Astrocyte (in vitro differentiated cells and primary cell): ENCODE data around the gene AMACR. TPM values are rescaled to one million over a fixed set of nuclear protein-coding genes. Genes with fewer than 3 reads are reported as not detected.

Experiments used
- DNase-seq: peaks from one replicate; pipeline ENCODE4 v3.0.0-alpha.2; 2010; ENCODE audit warnings: low read depth
- FAIRE-seq: peaks from 2 replicates; lab custom pipeline; 2011; peaks lifted over from hg19 to GRCh38; lab: Jason Lieb, UNC
- H2AFZ ChIP-seq: 2 replicates; pipeline ENCODE4 v1.6.0; 2012; ENCODE audit warnings: low read depth, low read length, inconsistent platforms
- H3K27ac ChIP-seq: 2 replicates; pipeline ENCODE4 v1.5.1; 2011; ENCODE audit warnings: low read depth, low read length, inconsistent platforms
- H3K27me3 ChIP-seq: 2 replicates; pipeline ENCODE4 v1.6.0; 2011; ENCODE audit warnings: low read length, inconsistent platforms; ENCODE audit not compliant: insufficient read depth
- H3K36me3 ChIP-seq: 2 replicates; pipeline ENCODE4 v1.5.1; 2011; ENCODE audit warnings: low read length, inconsistent platforms; ENCODE audit not compliant: insufficient read depth
- H3K4me1 ChIP-seq: 2 replicates; pipeline ENCODE4 v1.5.1; 2011; ENCODE audit warnings: low read length, inconsistent platforms; ENCODE audit not compliant: insufficient read depth
- H3K4me2 ChIP-seq: 2 replicates; pipeline ENCODE4 v1.6.0; 2012; ENCODE audit warnings: low read length, inconsistent platforms
- H3K4me3 ChIP-seq: 2 replicates; pipeline ENCODE4 v1.5.1; 2011; ENCODE audit warnings: low read depth, mild to moderate bottlenecking, low read length, inconsistent platforms; ENCODE audit not compliant: insufficient read depth
- H3K79me2 ChIP-seq: 2 replicates; pipeline ENCODE4 v1.6.0; 2012; ENCODE audit warnings: mild to moderate bottlenecking, low read length, inconsistent platforms; ENCODE audit not compliant: insufficient read depth
- H3K9ac ChIP-seq: 2 replicates; pipeline ENCODE4 v1.6.0; 2012; ENCODE audit warnings: mild to moderate bottlenecking, low read length, inconsistent platforms
- H3K9me3 ChIP-seq: 2 replicates; pipeline ENCODE4 v1.5.1; 2012; ENCODE audit warnings: low read depth, mild to moderate bottlenecking, low read length, inconsistent platforms; ENCODE audit not compliant: insufficient read depth
- H4K20me1 ChIP-seq: 2 replicates; pipeline ENCODE4 v1.6.0; 2012; ENCODE audit warnings: low read length, inconsistent platforms; ENCODE audit not compliant: insufficient read depth
- H3K27ac Mint-ChIP-seq: one replicate; pipeline ENCODE4 v1.8.0; 2021; ENCODE audit warnings: mild to moderate bottlenecking, mixed read lengths; ENCODE audit not compliant: unreplicated experiment
- H3K27me3 Mint-ChIP-seq: one replicate; pipeline ENCODE4 v1.8.0; 2021; ENCODE audit warnings: low read depth, mixed read lengths; ENCODE audit not compliant: unreplicated experiment
- H3K36me3 Mint-ChIP-seq: one replicate; pipeline ENCODE4 v1.8.0; 2021; ENCODE audit warnings: low read depth, mixed read lengths; ENCODE audit not compliant: unreplicated experiment
- H3K4me1 Mint-ChIP-seq: one replicate; pipeline ENCODE4 v1.8.0; 2021; ENCODE audit warnings: low read depth, mixed read lengths; ENCODE audit not compliant: unreplicated experiment
- H3K4me3 Mint-ChIP-seq: one replicate; pipeline ENCODE4 v1.8.0; 2021; ENCODE audit warnings: mild to moderate bottlenecking, moderate library complexity, mixed read lengths; ENCODE audit not compliant: unreplicated experiment
- H3K9me3 Mint-ChIP-seq: one replicate; pipeline ENCODE4 v1.8.0; 2021; ENCODE audit warnings: mild to moderate bottlenecking, mixed read lengths; ENCODE audit not compliant: unreplicated experiment
- CTCF ChIP-seq: IDR thresholded peaks from 2 replicates; pipeline ENCODE4 v1.5.1; 2011; ENCODE audit warnings: low read depth, mild to moderate bottlenecking, inconsistent platforms, low read length, moderate library complexity; ENCODE audit not compliant: insufficient read depth
- EZH2 ChIP-seq: IDR thresholded peaks from 2 replicates; pipeline ENCODE4 v1.6.1; 2012; ENCODE audit warnings: mild to moderate bottlenecking, low read length, inconsistent platforms; ENCODE audit not compliant: insufficient read depth
- total RNA-seq: library from RNA; stranded (reverse); gene quantifications from 2 replicates; pipeline ENCODE4 v1.2.1, GENCODE V29; 2021

Gene AMACR
- total RNA-seq, 1 donor from 2014 or later, result 13.4 TPM

- Histone ChIP-seq H3K27ac (no peak overlapping the region), H3K4me1 (peaks cover 17% of the 10 kb centered on the region), H3K4me2 (no peak overlapping the region), H3K79me2 (no peaks in the 10 kb centered on the region), H3K27me3 (peaks cover 50% of the 10 kb centered on the region), H3K4me3 (no peak overlapping the region), H3K9ac (no peak overlapping the region), H2AFZ (no peak overlapping the region), H3K36me3 (no peaks in the 10 kb centered on the region), H3K9me3 (no peaks in the 10 kb centered on the region), H4K20me1 (no peaks in the 10 kb centered on the region)
- Mint-ChIP-seq H3K27me3 (peaks cover 24% of the 10 kb centered on the region), H3K4me3 (no peak overlapping the region), H3K36me3 (no peaks in the 10 kb centered on the region), H3K9me3 (no peaks in the 10 kb centered on the region), H3K27ac (no peak overlapping the region), H3K4me1 (peaks cover 13% of the 10 kb centered on the region)
- no peak for DNase-seq
- no peak for TF ChIP-seq EZH2
- TF ChIP-seq CTCF, result no peak
- FAIRE-seq, result no peak
Observed at GRCh38 chr5:33938881-33939280, 69.0 kb downstream of the AMACR start.

GRCh38 chr5:33938507-33938796 is 69.4 kb downstream of the AMACR start:
- no peak for FAIRE-seq
- H3K27me3 Mint-ChIP-seq, result peaks cover 23% of the 10 kb centered on the region

More at GRCh38 chr5:33938507-33938796, 69.4 kb downstream of the AMACR start:
- no peak overlapping the region for H3K9ac ChIP-seq
- peaks cover 17% of the 10 kb centered on the region for H3K4me1 Mint-ChIP-seq
- H2AFZ ChIP-seq, result no peak overlapping the region
- H3K79me2 ChIP-seq, result no peaks in the 10 kb centered on the region
- DNase-seq, result no peak
- H3K4me3 Mint-ChIP-seq, result no peak overlapping the region
- no peak overlapping the region for H3K4me3 ChIP-seq
- peaks cover 50% of the 10 kb centered on the region for H3K27me3 ChIP-seq
- no peaks in the 10 kb centered on the region for H4K20me1 ChIP-seq
- no peaks in the 10 kb centered on the region for H3K9me3 Mint-ChIP-seq
- H3K36me3 ChIP-seq, result no peaks in the 10 kb centered on the region
- no peak overlapping the region for H3K4me2 ChIP-seq
- H3K27ac ChIP-seq, result no peak overlapping the region
- TF ChIP-seq CTCF, result no peak
- no peak for TF ChIP-seq EZH2
- peaks cover 21% of the 10 kb centered on the region for H3K4me1 ChIP-seq
- no peaks in the 10 kb centered on the region for H3K9me3 ChIP-seq
- no peak overlapping the region for H3K27ac Mint-ChIP-seq
- no peaks in the 10 kb centered on the region for H3K36me3 Mint-ChIP-seq
